Activated CD4-positive, alpha-beta T cell treated with anti-CD3 and anti-CD28 coated beads, Interleukin-2, amount 50 U/mL, for 24 hours (primary cell): ENCODE results near the gene CD58.
"Not testable (repeated sequence)": the region's sequence is repeated elsewhere in the genome, so short reads cannot be mapped to it uniquely, and the experiment has no call there.

ENCODE experiments used
- DNase-seq, 2 donors: peaks; one replicate each; pipeline ENCODE4 v3.0.0-alpha.2; 2020; ENCODE audit warnings: low read depth in 1 of 2, low spot score in 1 of 2

Gene CD58

DNA sequence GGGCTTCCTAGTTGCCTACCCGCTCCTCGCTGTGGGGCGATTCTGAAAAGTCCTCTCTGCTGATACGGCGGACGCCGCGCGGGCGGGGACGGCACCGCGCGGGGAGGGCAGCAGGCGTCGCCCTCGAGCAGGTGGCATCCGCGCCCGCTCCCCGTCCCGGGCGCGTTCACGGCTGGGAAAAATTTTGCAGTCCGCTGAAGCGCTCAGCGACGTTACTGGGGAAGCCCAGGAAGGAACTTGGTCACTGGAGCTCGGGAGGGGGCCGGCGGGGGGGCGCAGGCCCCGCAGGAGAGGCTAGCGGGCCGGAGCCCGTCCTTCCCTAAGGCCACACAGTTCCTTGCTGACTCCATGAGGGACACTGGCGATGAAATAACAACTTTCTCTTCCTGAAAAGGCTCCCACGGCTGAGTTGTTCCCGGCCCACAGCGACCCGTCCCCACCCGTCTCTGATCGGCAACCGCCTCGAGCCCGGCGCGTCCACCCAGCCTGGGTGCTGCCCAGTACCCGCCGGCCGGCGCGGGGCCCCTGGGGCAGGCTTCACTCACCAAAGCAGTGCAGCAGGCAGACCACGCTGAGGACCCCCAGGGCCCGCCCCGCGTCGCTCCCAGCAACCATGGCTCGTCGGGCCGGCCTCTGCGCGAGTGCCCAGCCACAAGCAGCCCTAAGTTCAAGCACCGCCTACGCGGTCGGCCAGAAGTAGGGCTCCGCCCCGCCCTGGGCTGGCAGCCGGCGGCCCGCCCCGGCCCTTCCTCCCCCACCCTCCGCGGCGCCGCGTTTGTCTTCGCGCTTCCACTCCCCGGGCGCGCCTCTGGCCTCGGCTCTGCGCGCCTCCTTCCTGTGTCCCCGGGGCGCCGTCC lies at the start of gene CD58:
CD58 (minus strand) TSS at position 669 of the 857 bp plus-strand sequence; CDS start at position 615, 54 bp downstream.
- peak; percentile 61 to 67 for DNase-seq

DNA sequence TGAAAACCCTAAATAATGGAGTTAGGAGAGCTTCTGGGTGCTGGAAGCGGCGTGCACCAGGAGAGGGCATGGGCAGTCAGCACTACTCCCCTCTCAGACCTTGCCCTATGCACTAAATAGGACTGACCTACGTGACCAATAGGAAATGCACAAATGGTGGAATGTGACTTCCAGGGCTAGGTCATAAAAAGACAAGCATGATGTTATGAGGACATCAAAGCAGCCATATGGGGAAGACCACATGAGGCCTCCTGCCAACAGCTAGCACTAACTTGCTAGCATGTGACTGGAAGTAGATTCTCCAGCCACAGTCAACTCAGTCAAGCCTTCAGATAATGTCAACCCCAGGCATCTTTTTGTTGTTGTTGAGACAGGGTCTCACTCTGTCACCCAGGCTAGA lies 49.6 kb upstream of the CD58 start:
- not testable (repeated sequence) for DNase-seq

DNA sequence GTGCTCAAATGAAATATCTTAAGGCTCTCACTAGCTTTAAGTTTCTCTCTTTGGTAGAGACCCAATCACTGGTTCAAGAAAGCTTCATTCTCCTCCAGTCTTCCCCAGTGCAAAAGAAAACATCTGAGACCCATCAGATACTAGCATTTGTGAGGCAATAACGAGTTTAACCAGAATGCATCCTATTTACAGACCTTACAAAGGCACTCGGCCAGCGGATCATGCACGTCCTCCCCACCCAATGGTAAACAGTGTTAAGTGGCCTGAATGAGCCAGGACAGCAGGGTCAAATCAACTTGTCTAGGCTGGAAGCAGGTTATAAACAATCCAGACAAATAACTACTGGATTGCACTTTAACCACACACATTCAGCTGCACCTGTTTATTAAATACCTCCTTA lies 48.3 kb upstream of the CD58 start:
- DNase-seq: not testable (repeated sequence)

GRCh38 chr1:116617808-116618207 lies 47.0 kb upstream of the CD58 start:
- DNase-seq: not testable (repeated sequence)

GRCh38 chr1:116613825-116614224 lies 43.0 kb upstream of the CD58 start:
- not testable (repeated sequence) for DNase-seq

GRCh38 chr1:116609801-116610371 lies 39.1 kb upstream of the CD58 start:
- not testable (repeated sequence) for DNase-seq

DNA sequence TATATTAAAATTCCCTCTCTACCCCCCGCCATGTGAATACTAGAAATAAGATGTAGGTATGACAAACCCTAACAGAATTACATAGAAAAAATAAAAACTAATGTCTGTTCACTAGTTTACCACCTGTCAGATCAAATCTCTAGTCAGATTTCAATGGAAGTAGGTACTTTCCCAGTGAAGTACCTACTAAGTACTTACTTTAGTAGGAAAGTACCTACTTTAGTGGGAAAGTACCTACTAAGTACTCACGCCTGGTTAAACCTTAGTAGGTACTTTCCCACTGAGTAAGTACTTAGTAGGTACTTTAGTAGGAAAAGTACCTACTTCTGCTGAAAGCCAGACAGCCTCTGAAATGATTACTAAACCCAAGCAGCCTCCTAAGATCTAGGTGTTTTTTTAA lies 38.0 kb upstream of the CD58 start:
- not testable (repeated sequence) for DNase-seq

GRCh38 chr1:116608151-116608550 lies 37.3 kb upstream of the CD58 start:
- not testable (repeated sequence) for DNase-seq

GRCh38 chr1:116607463-116607862 lies 36.6 kb upstream of the CD58 start:
- not testable (repeated sequence) for DNase-seq

DNA sequence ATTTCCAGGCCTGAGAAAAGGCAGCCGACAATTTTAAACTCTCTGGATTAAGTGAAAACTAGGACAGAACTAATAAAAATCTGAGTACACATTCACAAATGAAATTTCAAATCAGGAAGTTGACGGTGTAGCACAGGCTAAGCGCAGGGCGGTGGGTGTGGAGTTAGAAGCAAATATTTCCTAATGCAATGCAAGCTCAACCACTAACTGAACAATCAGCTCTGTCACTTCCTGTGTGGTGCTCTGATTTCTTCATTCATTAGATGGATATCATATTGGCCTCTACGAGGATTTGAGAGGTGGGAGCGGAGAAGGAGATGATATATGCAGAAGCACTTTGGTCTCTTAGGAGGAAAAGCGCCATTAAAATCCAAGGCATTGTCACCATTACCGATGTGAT lies 35.2 kb upstream of the CD58 start:
- DNase-seq: not testable (repeated sequence)

DNA sequence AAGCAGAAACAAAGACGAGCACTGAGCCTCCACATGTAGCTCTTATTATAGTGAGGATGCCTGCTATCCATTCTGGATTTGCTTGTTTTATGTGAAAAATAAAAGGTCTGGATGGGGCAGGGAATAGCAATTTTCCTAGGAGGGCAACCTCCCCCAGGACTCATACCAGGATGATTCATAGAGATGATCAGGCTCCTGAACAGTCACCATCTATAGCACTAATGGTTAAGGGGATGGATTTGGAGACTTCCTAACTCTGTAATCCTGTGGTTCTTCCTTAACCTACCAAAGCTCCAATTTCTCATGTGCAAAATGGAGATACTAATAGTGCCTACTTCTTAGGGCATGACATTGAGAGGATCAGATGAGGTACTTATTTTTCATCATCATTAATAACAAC lies 34.5 kb upstream of the CD58 start:
- DNase-seq: no peak

- not testable (repeated sequence) for DNase-seq
Observed at GRCh38 chr1:116604408-116604807, 33.6 kb upstream of the CD58 start.

DNA sequence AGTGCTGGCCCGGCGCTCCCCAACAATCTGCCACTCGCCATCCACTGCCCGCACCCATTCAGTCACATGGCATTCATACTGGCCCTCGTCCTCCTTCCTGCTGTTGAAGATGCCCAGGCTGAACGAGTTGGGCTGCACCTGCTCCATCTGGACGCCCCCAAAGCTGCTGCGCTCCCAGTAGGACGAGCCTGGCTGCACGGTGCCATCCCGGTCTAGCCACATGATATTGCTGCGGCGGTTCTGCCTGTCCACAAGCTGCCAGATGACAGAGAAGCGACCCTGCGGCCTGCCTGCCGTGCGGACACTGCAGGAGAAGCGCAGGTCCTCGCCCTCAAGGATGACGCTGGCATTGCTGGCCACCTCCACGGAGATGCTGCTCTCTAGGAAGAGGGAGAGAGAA lies 32.8 kb upstream of the CD58 start:
- DNase-seq: not testable (repeated sequence)

DNA sequence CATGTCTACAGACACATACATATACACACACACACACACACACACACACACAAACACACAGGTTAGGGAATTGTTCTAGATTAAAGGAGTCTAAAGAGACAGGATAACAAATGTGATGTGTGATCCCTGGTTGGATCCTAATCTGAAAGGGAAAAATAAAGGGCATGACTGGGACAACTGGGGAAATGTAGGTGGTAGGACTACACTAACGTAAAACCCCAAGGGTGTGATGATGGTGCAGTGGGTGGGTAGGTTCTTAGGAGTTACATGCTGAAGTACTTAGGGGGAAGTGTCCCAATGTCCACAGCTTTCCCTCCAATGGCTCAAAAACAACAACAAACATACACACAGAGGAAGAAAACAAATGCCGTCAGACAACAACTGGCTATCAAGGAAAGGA lies 28.5 kb upstream of the CD58 start:
- DNase-seq: not testable (repeated sequence)

GRCh38 chr1:116598420-116599036 lies 27.7 kb upstream of the CD58 start:
- not testable (repeated sequence) for DNase-seq

DNA sequence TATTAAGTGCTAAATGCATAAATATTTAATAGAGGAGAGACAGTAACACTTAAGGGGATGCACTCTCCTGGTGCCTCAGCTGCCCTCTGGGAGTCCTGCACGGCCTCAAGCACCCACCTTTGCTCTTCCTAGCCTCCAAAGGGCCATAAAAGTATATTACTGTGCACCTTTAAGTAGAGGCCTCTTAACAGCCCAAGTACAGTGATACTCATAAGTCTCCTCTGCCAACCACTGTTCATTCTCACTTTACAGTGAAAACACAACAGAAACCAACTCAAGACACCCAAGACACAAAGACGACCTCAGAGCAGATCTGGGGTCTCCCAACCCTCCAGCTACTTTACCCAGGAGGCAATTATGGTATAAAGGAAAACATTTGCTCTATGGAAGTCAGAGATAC lies 26.6 kb upstream of the CD58 start:
- DNase-seq: not testable (repeated sequence)

GRCh38 chr1:116596742-116597307 lies 26.0 kb upstream of the CD58 start:
- DNase-seq: not testable (repeated sequence)

DNA sequence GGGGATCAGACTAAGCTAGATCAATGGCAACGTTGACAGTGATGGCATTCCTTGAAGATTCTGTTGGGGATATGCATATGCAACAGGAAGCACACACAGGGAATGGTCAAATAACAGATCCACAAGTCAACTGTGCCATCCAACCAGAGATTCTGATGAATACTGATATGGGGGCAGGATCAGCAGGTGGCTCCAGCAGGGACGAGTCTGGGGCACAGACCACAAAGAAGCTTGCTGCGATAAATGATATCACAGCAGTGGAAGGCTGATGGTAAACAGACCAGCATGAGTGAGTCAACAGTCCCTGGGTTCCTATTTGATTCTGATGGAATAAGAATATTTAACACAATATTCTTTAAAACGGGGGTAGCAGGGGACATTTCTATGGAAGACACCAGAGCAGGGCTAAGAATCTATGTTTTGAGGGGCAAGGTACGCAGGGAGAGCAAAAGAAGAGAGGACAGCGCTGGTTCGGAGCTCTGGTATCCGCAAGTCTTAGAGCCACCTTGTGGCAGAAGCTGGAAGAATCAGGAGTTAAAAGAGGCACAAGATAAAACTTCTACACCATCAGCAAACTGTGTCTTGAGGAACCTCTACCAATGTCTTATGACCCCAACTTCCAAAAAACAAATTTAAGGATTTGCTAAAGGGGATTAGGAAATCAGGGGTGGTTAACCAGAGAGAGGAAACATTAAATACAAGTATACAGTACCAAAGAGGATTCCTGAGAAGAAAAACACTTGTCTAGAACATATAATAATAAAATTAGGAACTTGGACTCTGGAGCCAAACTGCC lies 25.3 kb upstream of the CD58 start:
- DNase-seq: peak in 1 of 2 donors; percentile 20

- not testable (repeated sequence) for DNase-seq
Observed at GRCh38 chr1:116595065-116595840, 24.4 kb upstream of the CD58 start.

GRCh38 chr1:116593977-116594376 lies 23.2 kb upstream of the CD58 start:
- not testable (repeated sequence) for DNase-seq
